Activated CD8-positive, alpha-beta memory T cell treated with anti-CD3 and anti-CD28 coated beads for 1 hour (primary cell): ENCODE measurements around the gene P2RX3.
A peak's percentile ranks its signal among the peaks of the same experiment; 100 is the strongest.
"Not testable (repeated sequence)": the region's sequence is repeated elsewhere in the genome, so short reads cannot be mapped to it uniquely, and the experiment has no call there.

Source experiments
- DNase-seq, 2 donors: peaks; one replicate each; pipeline ENCODE4 v3.0.0-alpha.2; 2020; ENCODE audit warnings: low read depth in 1 of 2; ENCODE audit errors: extremely low read depth in 1 of 2

P2RX3 gene

DNA sequence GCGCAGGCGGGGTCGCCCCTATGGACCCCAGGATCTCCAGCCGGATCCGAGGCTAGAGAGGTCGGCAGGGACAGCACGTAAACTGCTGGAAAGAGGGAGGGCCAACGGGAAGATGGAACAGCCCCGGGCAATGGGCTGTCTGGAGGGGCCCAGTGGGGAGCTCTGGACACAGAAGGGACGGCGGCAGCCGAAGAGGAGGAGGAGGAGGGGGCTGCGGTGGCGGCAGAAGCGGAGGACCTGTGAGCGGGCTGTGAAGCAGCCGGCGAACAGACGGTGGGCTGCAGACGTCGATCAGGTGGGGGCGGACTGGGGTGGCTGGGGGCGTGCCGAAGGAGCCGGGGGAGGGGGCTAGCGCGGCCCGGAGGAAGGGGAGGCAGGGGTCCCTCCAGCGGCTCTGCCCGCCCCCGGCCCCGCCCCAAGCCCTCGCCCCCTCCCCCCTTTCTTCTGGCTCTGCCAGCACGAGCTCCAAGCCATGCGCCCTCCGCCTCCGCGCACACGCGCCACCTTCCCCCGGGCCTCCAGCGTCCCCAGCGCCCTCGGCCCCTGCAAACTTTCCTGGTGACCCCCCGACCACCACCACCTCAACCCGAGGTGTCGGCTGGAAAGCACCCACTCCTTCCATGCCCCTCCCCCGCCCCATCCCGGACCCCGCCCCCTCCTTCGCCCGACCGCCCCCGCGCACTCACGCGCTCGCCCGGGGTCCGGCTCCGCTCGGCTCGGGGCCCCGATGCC, 13.8 kb upstream of the P2RX3 start:
- DNase-seq, result no peak

DNA sequence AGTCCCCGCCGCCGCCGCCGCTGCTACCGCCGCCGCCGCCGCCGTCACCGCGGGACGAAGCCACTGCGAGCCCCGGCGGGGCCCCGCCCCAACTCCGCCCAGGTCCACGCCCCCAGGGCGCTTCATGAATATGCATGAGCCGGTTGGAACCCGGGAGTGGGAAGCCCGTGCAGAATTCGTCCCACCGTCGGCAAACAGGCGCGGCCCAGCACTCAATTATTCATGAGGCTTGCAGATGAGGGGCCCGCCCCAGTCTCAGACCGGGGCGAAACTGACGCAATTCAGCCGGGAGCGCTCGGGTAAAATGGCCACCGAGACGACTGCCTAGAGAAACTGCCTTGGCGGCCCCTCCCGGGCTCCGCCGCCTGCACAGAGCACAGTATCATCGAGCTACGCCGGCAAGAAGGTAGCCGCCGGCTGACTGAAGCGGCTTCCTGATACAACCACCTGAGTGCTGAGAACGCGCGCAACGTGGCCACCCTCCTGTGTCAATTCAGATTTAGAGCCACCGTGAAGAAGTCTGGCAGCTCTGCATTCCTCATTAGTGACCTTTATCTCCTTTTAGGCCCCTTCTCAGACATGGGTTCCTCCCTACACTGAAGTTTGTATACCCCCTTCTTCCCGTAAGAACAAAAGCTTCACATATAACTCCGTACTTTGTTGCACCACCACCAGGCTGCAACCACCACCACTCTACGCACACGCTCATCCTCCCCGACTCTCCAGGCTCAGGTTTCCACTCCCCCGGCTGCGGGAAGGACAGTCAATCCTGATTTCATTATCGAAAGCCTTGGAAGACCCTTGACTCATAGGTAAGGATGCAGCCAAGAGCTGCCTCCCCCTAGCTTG, 13.0 kb upstream of the P2RX3 start, which contains the start of gene TNKS1BP1:
Gene TNKS1BP1 (minus strand): TSS at position 67 of the 849 bp plus-strand sequence. CDS start 3,067 bp downstream, outside the sequence.
- DNase-seq, result peak; percentile 60 to 81

DNA sequence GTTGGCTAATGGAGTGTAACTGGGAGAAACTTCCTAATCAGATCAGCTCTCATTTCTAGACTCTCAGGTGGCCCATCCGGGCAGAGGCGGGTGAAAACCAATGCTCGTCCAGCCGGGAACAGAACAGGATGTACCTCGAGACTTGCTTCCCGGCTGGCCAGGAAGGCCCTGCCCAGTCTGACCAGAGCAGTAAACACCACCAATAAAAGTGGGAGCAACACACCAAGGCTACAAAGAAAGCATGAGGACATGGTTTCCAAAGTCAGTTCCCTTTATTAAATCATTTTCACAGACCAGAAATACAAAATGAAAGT, 12.5 kb upstream of the P2RX3 start:
- no peak for DNase-seq

DNA sequence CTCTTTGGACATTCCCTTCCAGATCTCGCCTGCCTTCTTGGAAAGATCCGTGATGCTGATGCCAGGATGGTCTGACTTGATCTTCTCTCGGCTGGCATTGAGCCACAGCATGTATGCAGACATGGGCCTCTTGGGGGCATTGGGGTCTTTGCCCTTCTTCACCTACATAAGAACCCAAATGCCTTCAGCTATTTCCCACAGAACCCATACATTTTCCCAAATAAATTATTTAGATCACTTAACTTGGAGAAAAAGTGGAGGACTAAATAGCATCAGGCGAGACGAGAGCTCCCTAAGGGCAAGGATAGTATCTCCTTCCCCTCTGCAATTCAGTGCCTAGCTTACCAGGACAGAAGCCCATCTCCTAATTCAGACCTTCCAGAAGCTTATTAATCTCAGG, 10.4 kb upstream of the P2RX3 start:
- no peak for DNase-seq

DNA sequence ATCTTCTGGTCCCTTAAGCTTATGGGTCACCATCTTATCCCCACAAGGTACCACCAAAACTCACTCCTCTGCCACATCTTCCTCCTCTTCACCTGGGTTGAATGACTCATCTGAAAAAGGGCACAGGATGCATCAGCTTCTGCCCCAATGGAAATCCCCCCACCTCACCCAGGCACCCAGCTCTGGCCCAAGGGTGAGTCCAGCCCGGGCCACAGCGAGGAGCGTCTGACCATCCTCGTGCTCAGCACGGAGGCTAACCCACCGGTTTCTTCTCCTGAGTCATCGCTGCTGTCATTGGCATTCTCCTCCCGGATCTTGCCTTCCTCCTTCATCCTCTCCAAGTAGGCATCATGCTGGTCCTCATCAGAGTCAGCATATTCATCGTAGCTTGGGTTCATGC, 8.1 kb upstream of the P2RX3 start:
- no peak for DNase-seq

DNA sequence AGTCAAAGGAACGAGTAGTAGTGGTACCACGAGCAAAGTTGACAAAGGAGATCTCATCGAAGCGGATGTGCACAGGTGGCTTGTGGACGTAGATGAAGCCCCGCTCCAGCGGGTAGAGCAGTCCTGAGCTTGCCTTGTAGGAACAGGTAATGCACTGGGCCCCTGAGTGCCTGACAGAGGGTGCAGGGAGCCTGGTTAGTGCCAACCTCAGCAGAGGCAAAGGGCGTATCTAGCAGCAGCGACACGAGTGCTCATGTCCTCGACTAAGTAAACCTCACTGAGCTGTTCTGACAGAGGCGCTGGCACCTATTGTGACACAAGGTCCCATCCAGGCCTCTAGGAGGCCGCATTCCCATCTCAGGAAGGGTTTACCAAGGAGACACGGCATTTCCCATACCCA, 6.4 kb upstream of the P2RX3 start:
- DNase-seq, result no peak

DNA sequence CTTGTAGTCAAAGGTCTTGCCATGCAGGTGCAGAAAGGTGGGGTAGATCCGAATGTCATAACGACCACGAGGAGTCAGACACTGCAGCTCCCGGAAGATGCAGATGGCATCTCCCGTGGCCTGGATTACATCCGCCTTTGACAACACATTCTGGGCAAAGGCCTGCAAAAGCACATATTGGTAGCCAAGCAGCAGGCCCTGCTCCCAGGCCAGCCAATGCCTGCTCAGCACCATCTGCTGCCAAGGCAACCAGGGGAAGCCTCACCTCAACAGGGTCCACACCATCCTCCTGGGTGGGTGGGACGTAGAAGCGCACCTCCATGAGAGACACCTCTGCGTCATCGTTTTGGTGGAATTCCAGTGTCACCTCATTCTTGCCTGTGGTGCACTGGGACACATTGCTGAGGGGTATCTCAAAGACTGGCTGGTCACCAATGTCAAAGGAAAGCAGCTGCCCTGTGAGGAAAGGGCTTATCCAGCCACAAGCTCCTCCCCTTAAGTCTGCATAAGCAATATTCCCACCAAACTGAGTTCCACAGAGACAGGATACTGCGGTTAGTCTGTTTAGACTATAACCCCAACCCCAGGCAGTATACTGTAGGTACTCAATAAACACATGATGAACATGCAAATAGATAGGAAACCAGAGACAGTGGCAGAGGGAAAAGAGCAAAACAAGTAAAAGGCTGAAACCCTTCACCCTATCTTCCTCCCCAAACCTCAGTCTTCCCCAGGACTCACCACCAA, 5.3 kb upstream of the P2RX3 start:
- DNase-seq, result no peak

DNA sequence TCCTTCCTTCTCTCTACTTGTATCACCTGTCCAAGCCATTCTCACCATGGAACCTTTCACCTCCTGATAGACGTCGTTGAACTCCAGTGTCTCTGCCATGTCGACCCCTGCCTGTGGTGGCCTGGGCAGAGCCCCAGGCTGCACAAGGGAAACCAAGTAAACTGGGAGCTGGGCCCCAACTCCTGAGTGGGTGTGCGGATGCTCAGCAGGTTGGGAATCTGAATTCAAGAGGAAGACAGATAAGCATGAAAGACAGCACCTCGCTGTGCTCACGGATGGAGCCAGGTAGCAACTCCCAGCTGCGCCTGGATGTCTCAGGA, 3.2 kb upstream of the P2RX3 start:
- DNase-seq, result no peak

DNA sequence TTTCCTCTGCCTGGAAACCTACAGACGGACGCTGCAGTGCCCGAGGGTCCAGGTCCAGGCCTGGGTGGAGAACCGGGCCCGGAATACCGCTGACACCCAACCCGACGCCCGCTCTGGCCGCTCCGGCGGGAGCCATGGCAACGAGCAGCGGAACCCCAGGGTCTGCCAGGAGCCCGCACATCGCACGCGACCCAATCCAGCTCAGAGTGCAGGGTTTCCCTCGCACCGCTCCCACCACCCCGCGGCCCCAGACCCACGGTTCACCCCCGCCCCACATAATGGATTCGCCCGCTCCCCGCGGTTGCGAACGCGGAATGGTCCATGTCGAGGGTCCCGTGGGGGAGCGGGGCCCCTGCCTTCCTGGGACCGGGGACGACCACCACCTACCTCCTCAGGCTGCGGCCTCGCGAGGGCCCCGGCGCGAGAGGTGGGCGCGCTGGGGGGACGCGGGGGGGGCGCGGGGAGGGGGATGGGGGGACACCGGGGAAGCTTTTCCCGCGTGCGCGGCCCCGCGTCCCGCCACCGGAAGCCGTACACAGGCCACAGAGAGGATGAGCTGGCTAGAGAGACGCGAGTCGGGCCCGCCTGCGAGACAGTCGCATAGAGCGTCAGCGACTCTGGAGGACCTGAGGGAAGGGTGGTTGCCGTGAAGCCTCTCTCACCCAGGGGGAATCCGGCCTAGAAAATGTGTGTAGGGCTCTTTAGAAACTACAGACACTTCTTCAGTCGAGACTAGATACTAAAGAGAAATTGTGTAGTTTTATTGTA, 2.6 kb upstream of the P2RX3 start, which contains the start of gene SSRP1:
Gene SSRP1 (minus strand): TSS at position 550 of the 768 bp plus-strand sequence. CDS start 771 bp downstream, outside the sequence.
- peak; percentile 62 to 77 for DNase-seq

DNA sequence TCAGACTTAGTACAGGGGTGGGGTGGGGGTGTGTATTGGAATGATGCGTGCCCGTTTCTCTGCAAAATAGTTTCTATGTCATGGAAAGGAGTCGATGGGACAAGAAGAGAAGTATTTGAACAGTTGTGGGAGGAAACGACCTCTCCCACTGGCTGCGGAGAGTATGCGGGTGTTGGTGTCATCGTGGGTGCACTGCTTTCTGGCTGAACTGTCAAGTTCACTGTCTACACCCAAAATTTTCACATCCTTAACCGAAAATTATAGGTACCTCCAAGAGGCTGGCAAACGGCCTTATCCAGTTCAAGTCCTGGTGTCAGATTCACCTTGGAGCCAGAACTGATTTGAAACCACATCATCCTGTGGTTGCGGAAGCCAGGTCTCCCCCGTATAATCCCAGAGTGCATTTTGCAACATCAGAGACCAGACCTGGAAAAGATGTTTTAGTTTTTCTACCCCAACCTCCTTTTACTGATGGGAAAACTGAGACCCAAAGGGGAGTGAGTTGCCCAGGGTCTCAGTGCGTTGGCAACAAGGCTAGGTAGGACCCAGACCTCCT, 2.0 kb upstream of the P2RX3 start:
- no peak for DNase-seq

DNA sequence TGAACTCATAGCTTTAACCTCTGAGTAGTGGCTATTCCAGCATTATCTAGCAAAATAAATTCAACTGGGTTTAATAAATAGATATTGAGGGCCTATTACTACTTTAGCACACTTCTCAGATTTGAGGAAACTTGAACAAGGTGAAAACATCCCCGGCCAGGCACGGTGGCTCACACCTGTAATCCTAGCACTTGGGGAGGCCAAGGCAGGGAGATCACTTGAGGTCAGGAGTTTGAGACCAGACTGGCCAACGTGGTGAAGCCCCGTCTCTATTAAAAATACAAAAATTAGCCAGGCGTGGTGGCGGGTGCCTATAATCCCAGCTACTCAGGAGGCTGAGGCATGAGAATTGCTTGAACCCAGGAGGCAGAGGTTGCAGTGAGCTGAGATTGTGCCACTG, 1.3 kb upstream of the P2RX3 start:
- DNase-seq, result not testable (repeated sequence)

DNA sequence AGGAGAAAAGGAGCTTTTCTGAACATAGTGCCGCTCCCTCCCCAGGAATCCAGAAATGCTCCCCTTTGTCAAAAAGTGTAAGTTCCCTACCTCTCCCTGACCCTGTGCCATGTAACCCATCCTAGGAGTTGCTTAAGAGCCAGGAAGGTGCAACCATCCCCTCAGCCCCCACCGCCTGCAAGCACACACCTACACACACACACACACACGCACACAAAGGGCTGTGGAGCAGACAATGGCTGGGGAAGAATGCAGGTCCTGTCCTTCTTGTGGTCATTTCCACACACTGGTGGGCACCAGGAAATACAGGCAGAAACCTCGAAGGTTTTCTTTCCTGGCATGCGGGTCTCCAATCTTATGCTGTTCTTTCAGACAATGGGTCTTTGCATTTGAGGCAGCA, 1.2 kb downstream of the P2RX3 start:
- DNase-seq, result no peak

DNA sequence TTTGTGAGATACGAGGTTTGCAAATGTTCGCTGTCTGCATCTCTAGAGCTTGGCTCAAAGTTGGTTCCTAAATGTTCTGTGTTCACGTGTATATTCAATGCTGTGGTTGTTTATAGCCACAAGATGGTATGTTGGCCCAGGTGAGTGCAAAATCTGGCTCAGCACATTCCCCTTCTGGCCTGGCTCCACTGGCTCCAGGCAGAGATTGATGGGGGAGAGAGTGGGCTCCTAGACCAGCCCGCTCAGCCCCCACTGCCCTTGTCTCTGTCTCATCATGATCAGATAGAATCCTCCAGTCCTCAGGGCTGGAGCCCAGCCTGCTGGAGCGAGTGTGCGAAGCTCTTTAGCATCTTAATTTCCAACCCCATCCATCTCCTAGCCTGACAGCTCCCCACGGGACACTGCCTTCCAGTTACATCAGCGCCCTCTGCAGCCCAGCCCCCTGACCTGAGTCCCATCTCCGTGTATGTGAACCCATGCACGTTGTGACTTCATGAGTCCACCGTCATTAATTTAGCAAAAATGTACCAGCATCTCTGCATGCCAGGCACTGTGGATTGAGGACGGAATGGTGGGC, 2.0 kb downstream of the P2RX3 start:
- no peak for DNase-seq

DNA sequence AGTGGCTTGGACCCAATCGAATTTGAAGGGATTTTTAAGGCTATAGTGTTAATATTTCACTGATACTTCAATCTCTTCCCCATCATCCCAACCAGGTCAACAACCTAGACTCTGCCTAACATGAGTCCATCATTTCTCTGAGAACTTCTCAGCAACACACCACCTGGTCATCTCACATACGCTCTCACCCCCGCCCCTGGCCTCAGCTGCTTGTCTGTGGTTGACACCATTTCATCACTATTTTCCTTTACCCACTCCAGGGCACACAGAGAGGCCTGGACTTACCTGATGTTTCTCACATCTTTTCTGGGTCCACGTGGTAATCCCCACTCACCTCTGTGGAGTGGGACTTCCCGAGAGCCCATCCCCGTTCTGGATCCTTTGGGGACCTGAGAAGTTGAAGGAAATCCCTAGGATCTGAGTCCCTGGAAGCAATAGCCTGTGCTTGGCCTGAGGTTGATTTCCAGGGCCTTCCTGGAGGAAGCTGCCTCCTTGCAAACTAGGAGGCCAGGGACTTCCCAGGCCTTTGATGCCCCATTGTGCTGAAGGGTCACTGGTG, 3.2 kb downstream of the P2RX3 start:
- no peak for DNase-seq

DNA sequence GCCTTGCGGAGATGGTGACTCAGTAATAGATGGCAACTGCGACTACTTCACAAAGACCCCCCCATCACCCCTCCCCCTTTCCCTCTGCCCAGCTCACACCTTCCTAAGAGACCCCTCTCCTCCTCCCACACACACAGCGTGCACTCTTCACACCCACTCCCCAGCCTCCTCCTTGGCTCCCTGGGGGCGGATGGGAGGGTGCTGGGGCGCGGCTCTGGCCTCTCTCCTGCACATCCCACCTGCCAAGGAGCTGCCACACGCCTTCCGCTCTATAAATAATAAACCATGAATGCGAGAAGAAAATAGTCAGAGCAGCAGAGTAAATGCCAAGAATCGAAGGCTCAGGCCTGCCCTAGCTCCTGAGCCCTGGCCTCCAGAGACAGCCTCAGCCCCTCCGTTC, 4.5 kb downstream of the P2RX3 start:
- no peak for DNase-seq

DNA sequence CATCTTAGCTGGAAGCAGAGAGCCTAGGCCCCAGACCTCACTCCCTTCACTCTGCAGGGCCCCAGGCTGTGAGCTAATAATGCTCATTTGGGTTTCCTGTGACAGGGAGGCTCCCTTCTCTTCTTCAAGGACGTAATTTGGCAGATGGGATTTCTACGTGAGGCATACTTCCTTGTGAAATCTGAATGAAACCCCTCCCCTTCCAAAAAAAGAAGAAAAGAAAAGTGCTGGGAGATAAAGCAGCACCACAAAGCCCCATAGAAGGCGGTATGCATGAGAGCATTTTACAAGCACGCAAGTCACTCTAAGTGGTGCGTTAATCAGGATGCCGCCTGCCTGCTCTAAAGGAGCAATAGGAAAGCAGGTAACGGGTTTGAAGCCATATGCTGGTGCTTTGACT, 5.7 kb downstream of the P2RX3 start:
- DNase-seq, result no peak

DNA sequence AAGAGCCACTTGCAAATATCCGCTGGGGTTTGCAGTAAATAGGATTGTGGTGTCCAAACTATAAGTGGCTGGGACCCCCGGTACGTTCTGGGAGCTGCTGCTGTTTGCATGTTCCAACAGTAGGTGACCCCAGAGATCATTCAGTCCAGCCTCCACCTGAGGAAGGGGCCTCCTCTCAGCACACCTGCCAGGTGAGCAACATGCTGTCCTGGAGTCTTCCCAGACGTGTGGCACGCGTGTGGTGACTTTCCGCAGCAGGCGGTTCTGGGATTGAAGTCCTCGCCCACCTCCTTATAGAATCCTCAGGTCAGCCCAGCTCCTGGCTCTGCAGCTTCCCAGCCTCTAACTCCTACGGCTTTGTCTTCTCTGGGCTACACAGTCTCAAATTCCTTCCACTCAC, 6.7 kb downstream of the P2RX3 start:
- DNase-seq, result no peak

DNA sequence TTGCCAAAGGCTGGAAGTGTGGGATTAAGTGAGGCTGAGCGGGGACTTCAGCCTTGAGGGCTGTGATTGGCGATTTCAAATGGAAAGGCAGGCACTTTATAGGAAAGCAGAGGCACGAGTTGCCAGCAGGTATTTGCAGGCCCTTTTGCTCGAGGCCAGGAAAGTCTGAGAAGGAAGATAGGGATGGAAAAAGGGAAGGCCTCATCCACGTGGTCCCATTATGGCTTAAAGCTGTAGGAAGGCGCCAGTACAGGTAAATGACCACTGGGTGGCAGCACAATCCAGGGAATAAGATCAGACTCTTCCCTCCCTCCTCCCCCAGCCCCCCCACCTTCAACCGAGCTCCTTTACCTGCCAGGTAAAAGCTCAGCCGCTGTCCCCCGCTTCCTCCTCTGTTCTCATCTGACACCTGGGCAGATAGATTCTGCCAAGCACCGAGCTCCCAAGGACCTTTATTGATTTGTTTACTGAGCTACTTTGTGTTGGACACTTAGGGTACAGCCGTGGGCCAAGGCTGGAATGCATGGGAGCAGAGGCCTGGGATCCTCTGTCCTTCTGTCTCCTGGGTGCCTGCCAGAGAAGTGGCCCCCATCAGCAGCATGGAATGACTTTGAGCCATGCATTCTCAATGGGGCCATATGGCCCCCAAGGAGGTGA, 7.5 kb downstream of the P2RX3 start:
- peak in 1 of 2 donors; percentile 55 for DNase-seq

DNA sequence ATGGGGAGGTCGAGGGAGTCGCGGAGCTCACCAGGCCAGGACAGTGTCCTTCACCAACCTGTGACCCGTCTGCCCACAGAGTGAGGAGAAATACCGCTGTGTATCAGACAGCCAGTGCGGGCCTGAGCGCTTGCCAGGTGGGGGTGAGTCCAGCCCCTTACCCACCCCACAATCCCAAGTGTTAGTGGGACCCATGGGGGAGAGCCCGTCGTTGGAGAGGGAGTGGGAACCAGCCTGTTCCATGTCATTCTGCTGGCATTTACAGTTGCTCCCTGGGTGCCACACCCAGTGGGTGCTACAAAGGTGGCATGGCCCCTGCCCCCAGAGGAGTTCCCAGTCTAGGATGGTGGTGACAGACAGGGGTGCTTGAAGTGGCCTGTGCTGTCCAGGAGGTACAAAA, 9.2 kb downstream of the P2RX3 start:
- no peak for DNase-seq
